GM06990 (cell line): ENCODE data around the gene TGFB1.
A peak's percentile ranks its signal among the peaks of the same experiment; 100 is the strongest.
"Not testable (repeated sequence)": the region's sequence is repeated elsewhere in the genome, so short reads cannot be mapped to it uniquely, and the experiment has no call there.

Experiments
- DNase-seq: peaks from one replicate; pipeline ENCODE4 v3.0.0-alpha.2; 2011; ENCODE audit not compliant: insufficient read length; ENCODE audit errors: extremely low read depth
- H3K27me3 ChIP-seq: replicated peaks from 2 replicates; pipeline ENCODE4 v1.6.0; 2011; ENCODE audit warnings: low read length; ENCODE audit not compliant: control insufficient read depth, insufficient read depth
- H3K36me3 ChIP-seq: 2 replicates; pipeline ENCODE4 v1.5.1; 2011; ENCODE audit warnings: low read length; ENCODE audit not compliant: control insufficient read depth, insufficient read depth
- H3K4me3 ChIP-seq: replicated peaks from 2 replicates; pipeline ENCODE4 v1.5.1; 2011; ENCODE audit warnings: low read depth, mild to moderate bottlenecking, control low read depth, low read length
- CTCF ChIP-seq: IDR thresholded peaks from 2 replicates; pipeline ENCODE4 v1.5.1; 2011; ENCODE audit warnings: low read length, control low read depth, mild to moderate bottlenecking, inconsistent platforms; ENCODE audit not compliant: insufficient read depth, poor library complexity, severe bottlenecking

TGFB1 gene

DNA sequence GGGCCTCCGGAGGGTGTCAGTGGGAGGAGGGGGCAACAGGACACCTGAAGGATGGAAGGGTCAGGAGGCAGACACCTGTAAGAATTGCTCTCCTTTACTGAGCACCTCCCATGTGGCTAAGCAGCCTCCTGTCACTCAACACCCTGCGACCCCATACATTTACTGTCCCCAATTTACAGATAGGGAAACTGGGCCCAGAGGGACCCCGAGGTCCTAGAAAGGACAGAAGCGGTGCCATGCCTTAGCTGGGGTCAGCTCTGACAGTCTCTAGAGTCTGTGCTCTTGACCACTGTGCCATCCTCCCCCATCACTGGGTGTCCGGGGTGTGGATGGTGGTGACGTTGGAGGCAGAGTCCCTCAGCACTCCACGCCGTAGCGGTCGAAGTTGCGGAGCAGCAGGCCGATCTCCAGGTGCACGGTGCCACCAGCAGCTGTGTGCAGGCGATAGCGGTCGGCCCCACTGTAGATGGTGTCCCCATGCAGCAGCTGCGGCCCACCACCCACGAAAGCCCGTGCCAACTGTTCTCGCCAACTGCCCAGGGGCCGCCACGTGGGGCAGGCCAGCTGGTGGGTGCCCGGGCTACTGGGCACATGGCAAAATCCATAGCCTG is 726 bp upstream of the TGFB1 start:
- Histone ChIP-seq H3K27me3 (no peaks in the 10 kb centered on the region), H3K36me3 (no peaks in the 10 kb centered on the region), H3K4me3 (peak overlapping the region; percentile 47)
- TF ChIP-seq CTCF = no peak
- DNase-seq = no peak

GRCh38 chr19:41352609-41353465 is 885 bp downstream of the TGFB1 start:
- peak; percentile 88 for DNase-seq
- peak overlapping the region; percentile 94 for H3K4me3 ChIP-seq
- TF ChIP-seq CTCF = peak; percentile 93
- H3K36me3 ChIP-seq = peaks cover 6% of the 10 kb centered on the region
- H3K27me3 ChIP-seq = no peaks in the 10 kb centered on the region

- Histone ChIP-seq H3K27me3 (no peaks in the 10 kb centered on the region), H3K4me3 (peak overlapping the region; percentile 94), H3K36me3 (peaks cover 6% of the 10 kb centered on the region)
- TF ChIP-seq CTCF = no peak
- DNase-seq = no peak
These were observed 1.5 kb downstream of the TGFB1 start for GRCh38 chr19:41352279-41352608.

GRCh38 chr19:41351339-41352245 is 2.1 kb downstream of the TGFB1 start:
- no peak for TF ChIP-seq CTCF
- no peaks in the 10 kb centered on the region for H3K27me3 ChIP-seq
- peak overlapping the region; percentile 94 for H3K4me3 ChIP-seq
- peaks cover 8% of the 10 kb centered on the region for H3K36me3 ChIP-seq
- DNase-seq = peak; percentile 89

DNA sequence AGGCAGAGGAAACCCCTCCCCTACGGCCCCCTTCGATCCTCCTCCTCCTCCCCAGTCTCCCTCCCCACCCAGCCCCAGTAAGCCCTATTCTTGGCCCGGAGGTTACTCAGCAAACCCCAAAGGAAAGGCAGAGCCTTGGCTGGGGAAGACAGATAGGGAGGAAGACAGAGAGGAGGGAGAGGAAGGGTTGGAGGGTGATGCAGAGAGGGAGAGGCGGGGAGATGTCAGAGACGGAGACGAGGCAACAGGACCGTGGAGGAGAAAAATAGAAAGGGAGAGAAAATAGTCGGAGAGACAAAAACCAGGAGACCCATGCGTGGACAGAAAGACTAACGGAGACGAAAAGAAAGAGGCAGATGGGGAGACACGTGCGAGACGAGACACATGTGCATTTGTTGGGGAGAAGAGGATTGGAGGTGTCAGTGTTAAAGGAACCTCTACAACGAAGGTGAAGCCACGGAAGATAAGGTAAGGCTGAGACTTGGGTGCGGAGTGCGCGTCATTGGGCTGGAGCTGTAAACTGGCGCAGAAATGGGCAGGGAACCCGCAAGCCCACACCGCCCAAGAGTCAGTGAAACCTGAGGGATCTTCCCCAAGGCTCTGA is 2.9 kb downstream of the TGFB1 start:
- no peak for TF ChIP-seq CTCF
- H3K36me3 ChIP-seq = peaks cover 8% of the 10 kb centered on the region
- DNase-seq = no peak
- H3K27me3 ChIP-seq = no peaks in the 10 kb centered on the region
- H3K4me3 ChIP-seq = peak overlapping the region; percentile 94

DNA sequence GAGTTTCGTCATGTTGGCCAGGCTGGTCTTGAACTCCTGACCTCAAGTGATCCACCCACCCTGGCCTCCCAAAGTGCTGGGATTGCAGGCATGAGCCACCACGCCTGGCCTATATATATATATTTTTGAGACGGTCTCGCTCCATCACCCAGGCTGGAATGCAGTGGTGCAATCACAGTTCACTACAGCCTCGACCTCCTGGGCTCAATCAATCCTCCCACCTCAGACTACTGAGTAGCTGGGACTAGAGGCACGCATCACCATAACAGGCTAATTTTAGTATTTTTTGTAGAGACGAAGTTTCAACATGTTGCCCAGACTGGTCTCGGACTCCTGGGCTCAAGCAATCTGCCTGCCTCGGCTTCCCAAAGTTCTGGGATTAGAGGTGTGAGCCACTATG is 6.8 kb downstream of the TGFB1 start:
- H3K36me3 ChIP-seq = peaks cover 28% of the 10 kb centered on the region
- H3K27me3 ChIP-seq, DNase-seq, H3K4me3 ChIP-seq: not testable (repeated sequence)
